Tibial nerve (tissue), 4 donors: ENCODE measurements around the gene IRS1.

Source experiments
- CTCF ChIP-seq, 5 experiments: fragments of 200-600 bp in 3 of 5; fragments of 450-650 bp in 2 of 5; sonication (generic) in 3 of 5; IDR thresholded peaks; one replicate each; pipeline ENCODE4 v1.5.1; 2016 to 2019; ENCODE audit warnings: antibody characterized with exemption in 5 of 5, mild to moderate bottlenecking in 3 of 5, moderate library complexity in 2 of 5
- EP300 ChIP-seq, 2 donors: sonication (generic); formaldehyde crosslinking; IDR thresholded peaks; one replicate each; pipeline ENCODE4 v1.6.1; 2017; ENCODE audit warnings: antibody characterized with exemption in 2 of 2, mild to moderate bottlenecking in 1 of 2

GRCh38 chr2:226728996-226729395, 70.6 kb downstream of the IRS1 start:
- no peak for TF ChIP-seq CTCF (IDR thresholded peaks at IDR 0.05)
- TF ChIP-seq EP300 (IDR thresholded peaks at IDR 0.05), result no peak
